Prostate gland (tissue), 2 donors: Measurements from ENCODE around the gene GLB1L. TPM values are rescaled to one million over a fixed set of nuclear protein-coding genes. Genes with fewer than 3 reads are reported as not detected.

ENCODE experiments used
- DNase-seq: peaks from one replicate; pipeline ENCODE4 v3.0.0-alpha.2; 2019; ENCODE audit warnings: low spot score
- H3K27ac ChIP-seq, 2 donors: fragments of 200-600 bp; sonication (generic); 2 replicates each; pipeline ENCODE4 v1.5.1; 2017 to 2019
- H3K27me3 ChIP-seq: fragments of 200-600 bp; sonication (generic); replicated peaks from 2 replicates; pipeline ENCODE4 v1.5.1; 2019; ENCODE audit not compliant: insufficient read depth
- H3K36me3 ChIP-seq, 2 donors: fragments of 200-600 bp; sonication (generic); 1 replicate in 1 of 2; 2 replicates in 1 of 2; pipeline versions ENCODE4 v1.5.1 to v1.8.1; 2017 to 2019
- H3K4me1 ChIP-seq: fragments of 200-600 bp; sonication (generic); replicated peaks from 2 replicates; pipeline ENCODE4 v1.5.1; 2019
- H3K4me3 ChIP-seq, 2 donors: fragments of 200-600 bp; sonication (generic); 2 replicates each; pipeline ENCODE4 v1.5.1; 2017 to 2019
- H3K9me3 ChIP-seq: fragments of 200-600 bp; sonication (generic); 2 replicates; pipeline ENCODE4 v1.5.1; 2017
- CTCF ChIP-seq, 4 experiments: fragments of 200-600 bp in 2 of 4; fragments of 450-650 bp in 2 of 4; sonication (generic) in 2 of 4; IDR thresholded peaks; 1 replicate in 3 of 4; 2 replicates in 1 of 4; pipeline ENCODE4 v1.5.1; 2016 to 2019; ENCODE audit warnings: antibody characterized with exemption in 4 of 4, mild to moderate bottlenecking in 2 of 4, moderate library complexity in 2 of 4
- POLR2A ChIP-seq: fragments of 450-650 bp; IDR thresholded peaks from one replicate; pipeline ENCODE4 v1.6.1; 2016; ENCODE audit warnings: antibody characterized with exemption, mild to moderate bottlenecking
- POLR2AphosphoS5 ChIP-seq: sonication (generic); formaldehyde crosslinking; IDR thresholded peaks from one replicate; pipeline ENCODE4 v1.6.1; 2017; ENCODE audit warnings: antibody characterized with exemption
- WGBS: methylation state at CpG from one replicate; pipeline ENCODE4 v1.1.5; 2018; 5-methylcytosine and 5-hydroxymethylcytosine counted together
- intact Hi-C: fragments of 100-400 bp; cut with DNase I; formaldehyde crosslinking; loops from one replicate; pipeline ENCODE4 v1.14.2; 2022
- total RNA-seq, 2 donors: library from RNA; depleted of rRNA; stranded (reverse); fragments of >200 nt; gene quantifications; one replicate each; pipeline ENCODE4 v1.1.0, GENCODE V29; 2016

GLB1L gene
- total RNA-seq, 2 donors from 2014 or later, result 23.1 to 25.0 TPM

- TF ChIP-seq POLR2A (no peak), CTCF (IDR thresholded peaks at IDR 0.05) (no peak), POLR2AphosphoS5 (no peak)
- H3K4me3 ChIP-seq, result no peak overlapping the region
- intact Hi-C loops, result no loop called here
Observed at GRCh38 chr2:219272995-219273394, 27.8 kb upstream of the GLB1L start.

GRCh38 chr2:219272356-219272755, 27.1 kb upstream of the GLB1L start:
- no peak for DNase-seq

More at GRCh38 chr2:219272995-219273394, 27.8 kb upstream of the GLB1L start:
- H3K36me3 ChIP-seq, result no peaks in the 10 kb centered on the region
- 78% methylated on average over 2 of the region's 2 CpGs for WGBS
- no peak for DNase-seq
- no peaks in the 10 kb centered on the region for H3K27me3 ChIP-seq
- no peak overlapping the region for H3K27ac ChIP-seq
- H3K4me1 ChIP-seq, result no peaks in the 10 kb centered on the region
- H3K9me3 ChIP-seq, result no peaks in the 10 kb centered on the region

GRCh38 chr2:219271021-219271420, 25.8 kb upstream of the GLB1L start:
- Histone ChIP-seq H3K27ac (no peak overlapping the region), H3K27me3 (no peaks in the 10 kb centered on the region), H3K4me1 (no peaks in the 10 kb centered on the region), H3K9me3 (no peaks in the 10 kb centered on the region), H3K4me3 (no peak overlapping the region), H3K36me3 (no peaks in the 10 kb centered on the region)
- no peak for DNase-seq
- intact Hi-C loops, result no loop called here
- 78% methylated on average over 2 of the region's 2 CpGs for WGBS
- TF ChIP-seq POLR2A (no peak), CTCF (IDR thresholded peaks at IDR 0.05) (no peak), POLR2AphosphoS5 (no peak)

More at GRCh38 chr2:219272356-219272755, 27.1 kb upstream of the GLB1L start:
- Histone ChIP-seq H3K4me3 (no peak overlapping the region), H3K9me3 (no peaks in the 10 kb centered on the region), H3K36me3 (no peaks in the 10 kb centered on the region), H3K27ac (no peak overlapping the region), H3K4me1 (no peaks in the 10 kb centered on the region), H3K27me3 (no peaks in the 10 kb centered on the region)
- TF ChIP-seq POLR2A (no peak), POLR2AphosphoS5 (no peak), CTCF (IDR thresholded peaks at IDR 0.05) (no peak)
- WGBS, result 93% methylated on average over 4 of the region's 4 CpGs
- intact Hi-C loops, result no loop called here

- TF ChIP-seq POLR2A, result no peak
- TF ChIP-seq POLR2AphosphoS5, result no peak
- Histone ChIP-seq H3K9me3 (no peaks in the 10 kb centered on the region), H3K4me3 (no peak overlapping the region), H3K27me3 (no peaks in the 10 kb centered on the region), H3K4me1 (no peaks in the 10 kb centered on the region), H3K36me3 (no peaks in the 10 kb centered on the region), H3K27ac (no peak overlapping the region)
- no peak for DNase-seq
- intact Hi-C loops, result no loop called here
- WGBS, result 91% methylated on average over 5 of the region's 5 CpGs
Observed at GRCh38 chr2:219270055-219270372, 24.8 kb upstream of the GLB1L start.

- Histone ChIP-seq H3K27me3 (no peaks in the 10 kb centered on the region), H3K36me3 (no peaks in the 10 kb centered on the region), H3K4me3 (no peak overlapping the region), H3K27ac (no peak overlapping the region), H3K9me3 (no peaks in the 10 kb centered on the region), H3K4me1 (no peaks in the 10 kb centered on the region)
- TF ChIP-seq POLR2A (no peak), CTCF (IDR thresholded peaks at IDR 0.05) (no peak), POLR2AphosphoS5 (no peak)
- intact Hi-C loops, result no loop called here
- 38% methylated on average over 8 of the region's 8 CpGs for WGBS
- no peak for DNase-seq
Observed at GRCh38 chr2:219269362-219270054, 24.3 kb upstream of the GLB1L start.
